ENCODE results near the gene ZBTB32.

The ZBTB32 gene

DNA sequence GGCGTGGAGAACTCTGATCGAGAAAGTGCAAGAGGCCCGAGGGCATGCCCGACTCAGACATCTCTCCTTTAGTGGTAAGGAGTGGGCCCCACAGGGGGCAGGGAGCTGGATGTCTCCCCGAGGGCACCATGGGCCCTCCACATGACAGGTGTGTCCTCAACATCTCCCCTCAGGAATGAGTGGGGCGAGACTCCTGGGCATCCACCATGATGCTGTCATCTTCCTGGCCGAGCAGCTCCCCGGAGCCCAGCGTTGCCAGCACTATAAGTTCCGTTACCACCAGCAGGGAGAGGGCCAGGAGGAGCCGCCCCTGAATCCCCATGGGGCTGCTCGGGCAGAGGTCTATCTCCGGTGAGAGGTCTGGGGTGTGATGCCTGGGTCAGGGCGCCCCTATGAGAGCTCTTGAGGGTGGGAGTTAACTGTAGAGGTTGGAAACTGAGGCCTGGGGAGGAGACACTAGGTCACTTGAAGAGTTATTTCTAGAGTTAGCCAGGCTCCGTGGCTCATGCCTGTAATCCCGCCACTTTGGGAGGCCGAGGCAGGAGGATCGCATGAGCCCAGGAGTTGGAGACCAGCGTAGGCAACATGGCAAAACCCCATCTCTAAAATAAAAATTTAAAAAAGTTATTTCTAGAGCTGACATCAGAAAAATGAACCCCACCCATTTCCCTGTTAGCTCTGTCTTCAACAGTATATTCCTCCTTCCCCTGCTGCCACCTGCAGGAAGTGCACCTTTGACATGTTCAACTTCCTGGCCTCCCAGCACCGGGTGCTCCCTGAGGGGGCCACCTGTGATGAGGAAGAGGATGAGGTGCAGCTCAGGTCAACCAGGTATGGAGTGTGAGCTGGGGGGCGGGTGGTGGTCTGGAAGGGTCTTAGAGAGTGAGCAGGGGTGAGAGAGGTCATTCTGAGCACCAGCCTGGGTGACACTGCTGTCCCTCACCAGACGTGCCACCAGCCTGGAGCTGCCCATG lies 32.8 kb downstream of the ZBTB32 start:
- DNase-seq (ENCODE audit: low read depth in 2 of 2): no peak

GRCh38 chr19:35738021-35738886 lies 33.9 kb downstream of the ZBTB32 start:
- no peak for DNase-seq (ENCODE audit: low read depth in 2 of 2)

GRCh38 chr19:35738887-35739229 lies 34.5 kb downstream of the ZBTB32 start:
- no peak for DNase-seq (ENCODE audit: low read depth in 2 of 2)

- DNase-seq (ENCODE audit: low read depth in 2 of 2): no peak
Measured at GRCh38 chr19:35739275-35740107, 35.1 kb downstream of the ZBTB32 start.

DNA sequence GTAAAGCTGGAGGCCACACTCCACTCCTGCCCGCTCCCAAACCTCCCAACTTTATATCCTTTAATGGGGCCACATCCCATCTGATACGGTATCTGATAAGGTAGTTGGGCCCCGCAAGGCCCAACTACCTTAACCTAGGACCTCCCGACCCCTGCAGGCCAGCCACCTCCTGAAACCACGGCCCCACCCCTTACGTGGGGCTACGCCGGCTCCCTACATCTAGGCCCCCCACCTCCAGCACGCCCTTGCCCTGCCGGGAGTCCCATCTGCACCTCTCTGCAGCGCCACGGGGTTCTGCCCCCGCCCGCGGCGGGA lies 35.7 kb downstream of the ZBTB32 start:
- no peak for DNase-seq (ENCODE audit: low read depth in 2 of 2)

- DNase-seq (ENCODE audit: low read depth in 2 of 2): peak; percentile 90
Measured at GRCh38 chr19:35740423-35741202, 36.3 kb downstream of the ZBTB32 start.

DNA sequence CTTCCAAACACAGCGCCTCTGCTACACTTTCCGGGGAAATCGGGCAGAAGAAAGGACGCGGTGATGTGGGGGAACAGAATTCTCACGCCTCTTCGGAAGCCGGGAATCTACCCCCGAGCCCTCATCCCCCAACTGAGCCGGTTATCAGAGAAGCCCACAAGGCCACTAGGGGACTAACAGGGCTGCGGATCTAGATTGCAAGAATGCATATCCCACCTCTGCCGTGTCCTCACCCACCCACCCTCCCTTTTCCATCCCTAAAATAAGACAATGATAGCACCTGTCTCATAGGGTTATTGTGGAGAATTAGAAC lies 36.8 kb downstream of the ZBTB32 start:
- DNase-seq (ENCODE audit: low read depth in 2 of 2): no peak

- DNase-seq (ENCODE audit: low read depth in 2 of 2): peak; percentile 50 to 62
Measured at GRCh38 chr19:35742121-35742724, 37.9 kb downstream of the ZBTB32 start, which contains the start of gene IGFLR1. TSS of gene IGFLR1 (minus strand) at chr19:35742452. CDS start at chr19:35741180, 1,272 bp downstream.

DNA sequence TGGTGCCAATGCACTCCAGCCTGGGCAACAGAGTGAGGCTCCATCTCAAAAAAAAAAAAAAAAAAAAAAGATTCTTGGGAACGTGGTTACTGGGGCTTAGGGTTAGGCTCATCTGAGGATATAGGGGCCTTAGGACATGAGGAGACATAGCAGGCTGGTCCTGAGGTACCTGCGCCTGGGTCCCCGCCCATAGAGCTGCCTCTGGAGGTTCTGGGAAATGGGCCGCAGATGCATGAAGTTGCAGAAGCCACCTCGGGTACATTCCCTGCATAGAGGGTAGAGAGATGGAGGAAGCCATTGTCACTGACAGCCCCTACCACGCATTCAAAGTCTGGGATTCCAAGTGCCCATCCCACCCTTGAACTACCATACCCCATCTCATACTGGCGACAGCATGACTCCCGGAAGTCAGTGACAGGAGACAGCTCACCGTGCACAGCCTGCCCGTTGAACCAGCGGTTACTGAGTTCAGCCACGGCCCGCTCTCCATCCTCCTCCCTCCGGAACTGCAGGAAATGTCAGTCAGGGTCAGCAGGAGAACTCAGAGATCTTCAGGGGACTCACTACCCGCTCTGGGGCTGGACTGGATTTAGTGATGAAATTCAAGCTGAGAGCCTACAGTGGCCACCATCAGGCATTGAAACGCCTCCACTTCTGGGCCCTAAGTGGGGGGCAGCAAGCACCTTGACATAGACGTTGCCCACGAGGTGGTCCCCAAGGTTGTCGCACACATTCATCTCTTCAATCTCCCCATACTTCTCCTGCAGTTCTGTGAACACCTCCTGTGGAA lies 39.5 kb downstream of the ZBTB32 start:
- no peak for DNase-seq (ENCODE audit: low read depth in 2 of 2)

- DNase-seq (ENCODE audit: low read depth in 2 of 2): peak; percentile 85 to 90
Measured at GRCh38 chr19:35744430-35745327, 40.3 kb downstream of the ZBTB32 start.

DNA sequence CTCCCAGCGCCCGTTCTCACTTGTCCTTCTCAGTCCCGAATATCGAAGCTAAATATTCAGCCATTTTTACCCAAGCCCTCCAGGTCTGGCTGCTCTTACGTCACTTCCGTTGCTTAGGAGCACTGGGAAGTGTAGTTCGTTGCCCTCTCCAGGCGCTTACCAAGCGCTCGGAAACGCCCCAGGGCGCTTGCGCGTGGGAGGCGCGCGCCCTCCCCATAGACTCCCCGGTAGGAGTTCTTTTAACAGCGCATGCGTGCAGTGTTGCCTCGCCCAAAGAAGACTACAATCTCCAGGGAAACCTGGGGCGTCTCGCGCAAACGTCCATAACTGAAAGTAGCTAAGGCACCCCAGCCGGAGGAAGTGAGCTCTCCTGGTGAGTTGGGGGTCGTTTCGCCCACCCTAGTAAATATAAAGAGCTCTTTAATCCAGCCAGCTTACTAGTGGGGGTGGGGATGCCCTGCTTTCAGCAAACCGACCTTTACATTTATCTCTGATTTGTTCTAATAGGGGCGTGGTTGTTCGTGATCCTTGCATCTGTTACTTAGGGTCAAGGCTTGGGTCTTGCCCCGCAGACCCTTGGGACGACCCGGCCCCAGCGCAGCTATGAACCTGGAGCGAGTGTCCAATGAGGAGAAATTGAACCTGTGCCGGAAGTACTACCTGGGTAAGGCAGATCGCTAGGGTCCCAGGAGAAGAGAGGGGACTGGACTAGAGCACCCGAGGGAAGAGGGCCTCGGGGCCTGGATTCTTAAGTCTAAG lies 41.1 kb downstream of the ZBTB32 start, which contains the start of the genes PSENEN and U2AF1L4:
Gene PSENEN (plus strand): TSS at position 324 of the 759 bp plus-strand sequence. CDS start 280 bp downstream, at position 604.
Gene U2AF1L4 (minus strand): TSS at position 91 of the 759 bp plus-strand sequence. CDS start 27 bp downstream, at position 64.
- DNase-seq (ENCODE audit: low read depth in 2 of 2): peak; percentile 91 to 96

DNA sequence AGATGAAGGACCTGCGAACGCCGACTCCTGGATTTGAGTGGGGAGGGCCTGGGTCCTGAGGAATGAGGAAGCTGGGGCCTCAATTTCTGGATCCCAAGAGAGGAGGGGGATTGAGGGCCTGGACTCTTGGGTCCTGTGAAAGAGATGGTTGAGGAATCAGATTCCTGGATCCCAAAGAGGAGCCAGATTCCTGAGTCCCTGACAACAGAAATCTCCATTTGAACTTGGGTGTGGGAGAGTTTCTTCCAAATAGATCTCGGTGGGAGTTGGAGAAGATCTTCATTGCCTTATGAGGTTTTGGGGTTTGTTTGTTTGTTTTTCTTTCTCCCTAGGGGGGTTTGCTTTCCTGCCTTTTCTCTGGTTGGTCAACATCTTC lies 41.7 kb downstream of the ZBTB32 start:
- no peak for DNase-seq (ENCODE audit: low read depth in 2 of 2)

- DNase-seq (ENCODE audit: low read depth in 2 of 2): no peak
Measured at GRCh38 chr19:35746531-35746930, 42.2 kb downstream of the ZBTB32 start.

- DNase-seq (ENCODE audit: low read depth in 2 of 2): peak; percentile 95 to 99
Measured at GRCh38 chr19:35748106-35749020, 44.0 kb downstream of the ZBTB32 start, which contains the start of gene LIN37. TSS of gene LIN37 (plus strand) at chr19:35748576. CDS start at chr19:35748725, 149 bp downstream.

- DNase-seq (ENCODE audit: low read depth in 2 of 2): no peak
Measured at GRCh38 chr19:35750167-35750566, 45.8 kb downstream of the ZBTB32 start.

Measured in activated CD8-positive, alpha-beta memory T cell treated with anti-CD3 and anti-CD28 coated beads for 4 hours (primary cell).